ENCODE results near the gene MIP.
A peak's percentile ranks its signal among the peaks of the same experiment; 100 is the strongest.

The MIP gene

DNA sequence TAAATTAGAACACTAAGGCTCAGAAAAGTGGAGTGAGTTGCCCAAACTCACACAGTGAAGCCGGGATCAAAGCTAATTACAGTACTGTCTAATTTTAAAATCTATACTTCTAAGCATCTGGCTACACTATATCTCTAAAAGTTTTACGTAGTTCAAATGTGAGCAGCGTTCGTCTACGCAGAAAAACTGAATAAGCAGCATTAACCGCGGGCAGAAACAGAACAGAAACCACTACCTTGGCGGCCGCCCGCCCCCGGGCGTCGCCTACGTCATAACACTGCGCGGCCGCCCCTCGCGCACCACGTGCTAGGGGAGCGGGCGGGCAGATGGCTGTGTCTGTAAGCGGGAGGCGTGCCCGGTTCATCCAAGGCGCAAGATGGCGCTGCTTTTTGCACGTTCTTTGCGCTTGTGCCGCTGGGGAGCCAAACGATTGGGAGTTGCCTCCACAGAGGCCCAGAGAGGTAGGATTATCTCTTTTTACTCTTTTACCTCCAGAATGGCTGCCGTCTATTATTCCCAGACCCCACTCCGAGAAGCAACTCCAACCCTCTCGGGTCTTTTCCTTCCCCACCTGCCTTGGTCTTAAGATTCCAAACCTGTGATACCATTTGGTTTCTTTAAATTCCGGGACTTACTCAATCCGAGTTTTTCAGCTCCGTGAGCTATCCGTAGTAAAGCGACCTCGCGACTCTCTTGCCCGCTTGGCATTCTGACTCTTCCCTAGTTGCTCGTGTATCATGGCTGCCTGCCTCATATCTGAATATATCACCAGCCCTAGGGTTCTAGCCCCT lies 14.0 kb upstream of the MIP start, which contains the start of gene SPRYD4:
Gene SPRYD4, plus strand, starts transcription at position 363 of the 791 bp plus-strand sequence. Its CDS starts 14 bp downstream, at position 377.
- H3K4me3 ChIP-seq (ENCODE audit: low read depth, low read length), result peak within 1 kb of the TSS; percentile 96
- peak; percentile 93 for DNase-seq
- peaks cover 34% of the 10 kb centered on the region for H3K36me3 ChIP-seq
- no peaks in the 10 kb centered on the region for H3K27me3 ChIP-seq (ENCODE audit: insufficient read depth, low read depth, severe bottlenecking)
- no peaks in the 10 kb centered on the region for H3K9me3 ChIP-seq (ENCODE audit: severe bottlenecking)
- peak within 1 kb of the TSS; percentile 90 for H3K27ac ChIP-seq
- TF ChIP-seq, protein P1, sequence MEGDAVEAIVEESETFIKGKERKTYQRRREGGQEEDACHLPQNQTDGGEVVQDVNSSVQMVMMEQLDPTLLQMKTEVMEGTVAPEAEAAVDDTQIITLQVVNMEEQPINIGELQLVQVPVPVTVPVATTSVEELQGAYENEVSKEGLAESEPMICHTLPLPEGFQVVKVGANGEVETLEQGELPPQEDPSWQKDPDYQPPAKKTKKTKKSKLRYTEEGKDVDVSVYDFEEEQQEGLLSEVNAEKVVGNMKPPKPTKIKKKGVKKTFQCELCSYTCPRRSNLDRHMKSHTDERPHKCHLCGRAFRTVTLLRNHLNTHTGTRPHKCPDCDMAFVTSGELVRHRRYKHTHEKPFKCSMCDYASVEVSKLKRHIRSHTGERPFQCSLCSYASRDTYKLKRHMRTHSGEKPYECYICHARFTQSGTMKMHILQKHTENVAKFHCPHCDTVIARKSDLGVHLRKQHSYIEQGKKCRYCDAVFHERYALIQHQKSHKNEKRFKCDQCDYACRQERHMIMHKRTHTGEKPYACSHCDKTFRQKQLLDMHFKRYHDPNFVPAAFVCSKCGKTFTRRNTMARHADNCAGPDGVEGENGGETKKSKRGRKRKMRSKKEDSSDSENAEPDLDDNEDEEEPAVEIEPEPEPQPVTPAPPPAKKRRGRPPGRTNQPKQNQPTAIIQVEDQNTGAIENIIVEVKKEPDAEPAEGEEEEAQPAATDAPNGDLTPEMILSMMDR (IDR thresholded peaks at IDR 0.05; ENCODE audit: low read depth, low read length), result peak; percentile 47

DNA sequence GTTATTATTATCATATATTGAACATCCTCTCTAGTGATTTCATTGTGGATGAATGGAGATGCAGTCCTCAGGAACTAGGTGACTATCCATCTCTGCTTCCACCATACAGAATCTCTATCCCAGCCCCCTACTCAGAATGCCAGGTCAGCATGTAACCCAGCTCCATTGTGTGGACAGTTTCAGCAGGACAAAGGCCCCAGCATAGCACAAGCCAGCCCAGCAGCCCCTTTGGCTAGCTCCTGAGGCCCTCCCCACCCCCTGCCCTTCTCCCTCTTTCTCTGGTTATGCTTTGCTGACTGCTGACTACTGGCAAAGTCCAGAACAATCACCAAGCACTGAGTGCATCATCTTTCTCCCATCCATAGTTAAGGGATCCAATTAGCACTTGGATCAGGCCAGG lies 8.1 kb upstream of the MIP start:
- H3K4me3 ChIP-seq (ENCODE audit: low read depth, low read length), result no peak overlapping the region
- no peaks in the 10 kb centered on the region for H3K27me3 ChIP-seq (ENCODE audit: insufficient read depth, low read depth, severe bottlenecking)
- no peaks in the 10 kb centered on the region for H3K36me3 ChIP-seq
- TF ChIP-seq, protein P1 (IDR thresholded peaks at IDR 0.05; ENCODE audit: low read depth, low read length), result no peak
- no peaks in the 10 kb centered on the region for H3K9me3 ChIP-seq (ENCODE audit: severe bottlenecking)
- H3K27ac ChIP-seq, result no peak overlapping the region
- DNase-seq, result no peak

DNA sequence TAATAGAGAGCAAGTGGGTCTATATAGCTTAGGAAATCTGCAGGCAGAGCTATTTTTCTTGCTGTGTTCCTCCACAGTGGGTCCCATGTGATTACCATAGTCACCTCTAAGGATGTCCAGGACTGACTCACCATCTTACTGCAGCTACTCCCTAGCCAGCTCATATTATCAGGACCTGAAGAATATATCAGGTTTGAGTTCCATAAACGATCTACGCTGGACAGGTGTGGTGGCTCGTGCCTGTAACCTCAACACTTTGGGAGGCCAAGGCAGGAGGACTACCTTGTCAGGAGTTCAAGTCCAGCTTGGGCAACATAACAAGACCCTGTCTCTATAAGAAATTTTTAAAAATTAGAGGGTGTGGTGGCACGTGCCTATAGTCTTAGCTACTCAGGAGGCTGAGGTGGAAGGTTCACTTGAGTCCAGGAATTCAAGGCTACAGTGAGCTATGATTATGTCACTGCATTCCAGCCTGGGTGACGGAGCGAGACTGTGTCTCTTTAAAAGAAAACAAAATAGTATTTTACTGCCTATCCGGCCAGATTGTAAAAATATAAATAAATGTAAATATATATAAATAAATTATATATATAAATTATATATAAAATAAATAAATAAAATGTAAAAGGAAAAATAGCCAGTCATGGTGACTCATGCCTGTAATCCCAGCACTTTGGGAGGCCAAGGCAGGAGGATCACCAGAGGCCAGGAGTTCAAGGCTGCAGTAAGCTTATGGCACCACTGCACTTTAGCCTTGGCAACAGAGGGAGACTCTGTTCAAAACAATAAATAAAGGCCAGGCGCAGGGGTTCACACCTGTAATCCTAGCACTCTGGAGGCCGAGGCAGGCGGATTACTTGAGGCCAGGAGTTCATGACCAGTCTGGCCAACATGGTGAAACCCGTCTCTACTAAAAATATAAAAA lies 7.0 kb upstream of the MIP start:
- Histone ChIP-seq H3K27me3 (ENCODE audit: insufficient read depth, low read depth, severe bottlenecking) (no peaks in the 10 kb centered on the region), H3K9me3 (ENCODE audit: severe bottlenecking) (no peaks in the 10 kb centered on the region), H3K36me3 (no peaks in the 10 kb centered on the region), H3K4me3 (ENCODE audit: low read depth, low read length) (no peak overlapping the region), H3K27ac (no peak overlapping the region)
- no peak for DNase-seq
- TF ChIP-seq, protein P1 (IDR thresholded peaks at IDR 0.05; ENCODE audit: low read depth, low read length), result no peak

DNA sequence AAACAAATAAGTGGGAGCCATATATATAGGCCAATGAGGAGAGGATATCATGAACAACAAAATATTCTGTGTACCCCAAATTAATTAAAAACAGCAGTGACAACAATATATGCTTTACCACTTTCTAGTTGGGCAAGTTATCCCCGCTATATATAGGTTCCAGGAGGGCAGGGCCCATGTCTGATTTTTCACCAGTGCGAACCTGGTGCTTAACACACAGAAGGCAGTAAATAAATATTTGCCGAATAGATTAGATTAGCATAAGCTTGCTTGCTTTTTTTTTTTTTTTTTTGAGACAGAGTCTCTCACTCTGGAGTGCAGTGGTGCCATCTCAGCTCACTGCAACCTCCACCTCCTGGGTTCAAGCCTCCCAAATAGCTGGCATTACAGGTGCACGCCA lies 3.4 kb upstream of the MIP start:
- Histone ChIP-seq H3K27ac (no peak overlapping the region), H3K27me3 (ENCODE audit: insufficient read depth, low read depth, severe bottlenecking) (no peaks in the 10 kb centered on the region), H3K4me3 (ENCODE audit: low read depth, low read length) (no peak overlapping the region), H3K9me3 (ENCODE audit: severe bottlenecking) (no peaks in the 10 kb centered on the region), H3K36me3 (no peaks in the 10 kb centered on the region)
- DNase-seq, result no peak
- TF ChIP-seq, protein P1 (IDR thresholded peaks at IDR 0.05; ENCODE audit: low read depth, low read length), result no peak

DNA sequence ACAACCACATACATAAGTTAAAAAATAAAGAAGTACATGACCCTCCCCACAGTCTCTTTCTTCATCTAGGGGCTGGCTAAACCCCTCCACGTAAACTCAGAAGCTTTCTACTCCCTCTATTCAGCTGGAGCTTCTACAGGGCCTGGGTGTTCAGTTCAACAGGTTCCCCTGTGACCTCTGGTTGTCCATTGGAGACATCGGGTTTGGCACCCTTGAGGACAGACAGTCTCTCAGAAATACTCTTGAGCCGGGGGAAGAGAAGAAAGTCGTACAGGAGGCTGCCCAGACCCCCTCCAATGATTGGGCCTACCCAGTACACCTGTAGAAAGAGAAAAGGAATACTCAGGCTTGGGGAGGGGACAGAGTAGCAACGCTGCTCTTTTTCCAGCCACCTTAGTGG lies 3.3 kb downstream of the MIP start:
- no peaks in the 10 kb centered on the region for H3K9me3 ChIP-seq (ENCODE audit: severe bottlenecking)
- no peak overlapping the region for H3K4me3 ChIP-seq (ENCODE audit: low read depth, low read length)
- TF ChIP-seq, protein P1 (IDR thresholded peaks at IDR 0.05; ENCODE audit: low read depth, low read length), result no peak
- DNase-seq, result no peak
- H3K27me3 ChIP-seq (ENCODE audit: insufficient read depth, low read depth, severe bottlenecking), result no peaks in the 10 kb centered on the region
- H3K36me3 ChIP-seq, result peaks cover 3% of the 10 kb centered on the region; the same call in 1 of the 2 replicates
- peak overlapping the region; percentile 97 for H3K27ac ChIP-seq
